Neural cell (in vitro differentiated cells): ENCODE measurements around the gene AHRR. TPM values are rescaled to one million over a fixed set of nuclear protein-coding genes. Genes with fewer than 3 reads are reported as not detected.

Experiments used
- H2AFZ ChIP-seq: fragments of 200-600, 300-800 bp; sonication (generic), shearing (Covaris generic); 2 replicates; pipeline ENCODE4 v1.6.0; 2014; ENCODE audit warnings: low read depth, mild to moderate bottlenecking, antibody characterized with exemption, low read length, moderate library complexity
- H3F3A ChIP-seq: fragments of 200-600 bp; shearing (Covaris generic); 2 replicates; pipeline ENCODE4 v1.6.1; 2016; ENCODE audit warnings: mild to moderate bottlenecking, moderate library complexity, mixed read lengths, antibody characterized with exemption, low read length; ENCODE audit not compliant: insufficient read depth, poor library complexity, severe bottlenecking
- H3K27ac ChIP-seq: fragments of 200-600, 300-800 bp; sonication (generic), shearing (Covaris generic); 2 replicates; pipeline ENCODE4 v1.5.1; 2014; ENCODE audit warnings: mild to moderate bottlenecking, low read length, moderate library complexity
- H3K27me3 ChIP-seq: fragments of 300-800, 200-600 bp; sonication (generic), shearing (Covaris generic); 2 replicates; pipeline ENCODE4 v1.6.0; 2014; ENCODE audit warnings: mild to moderate bottlenecking, low read depth, low read length, moderate library complexity; ENCODE audit not compliant: insufficient read depth
- H3K36me3 ChIP-seq: fragments of 300-800, 200-600 bp; sonication (generic), shearing (Covaris generic); 2 replicates; pipeline ENCODE4 v1.5.1; 2014; ENCODE audit warnings: mild to moderate bottlenecking, antibody characterized with exemption, low read length, moderate library complexity; ENCODE audit not compliant: insufficient read depth
- H3K4me2 ChIP-seq: fragments of 300-800, 200-600 bp; sonication (generic), shearing (Covaris generic); 2 replicates; pipeline ENCODE4 v1.6.0; 2014; ENCODE audit warnings: mild to moderate bottlenecking, low read length
- H3K4me3 ChIP-seq: fragments of 300-800, 200-600 bp; sonication (generic), shearing (Covaris generic); 2 replicates; pipeline ENCODE4 v1.5.1; 2014; ENCODE audit warnings: mild to moderate bottlenecking, low read length, moderate library complexity
- H3K79me2 ChIP-seq: fragments of 200-600 bp; shearing (Covaris generic); replicated peaks from 2 replicates; pipeline ENCODE4 v1.6.0; 2014; ENCODE audit warnings: mild to moderate bottlenecking, low read length, moderate library complexity; ENCODE audit not compliant: insufficient read depth
- H3K9ac ChIP-seq: fragments of 300-800, 200-600 bp; sonication (generic), shearing (Covaris generic); 2 replicates; pipeline ENCODE4 v1.6.1; 2016; ENCODE audit warnings: mild to moderate bottlenecking, low read length, mixed read lengths
- H3K9me2 ChIP-seq: fragments of 200-600 bp; shearing (Covaris generic); 2 replicates; pipeline ENCODE4 v1.6.1; 2016; ENCODE audit warnings: mild to moderate bottlenecking, low read length, mixed read lengths; ENCODE audit not compliant: insufficient read depth
- H3K9me3 ChIP-seq: fragments of 200-600, 300-800 bp; sonication (generic), shearing (Covaris generic); 2 replicates; pipeline ENCODE4 v1.6.1; 2016; ENCODE audit warnings: mild to moderate bottlenecking, mixed run types, low read length, moderate library complexity, mixed read lengths
- H4K20me1 ChIP-seq: fragments of 200-600 bp; shearing (Covaris generic); 2 replicates; pipeline ENCODE4 v1.6.1; 2016; ENCODE audit warnings: mild to moderate bottlenecking, mixed run types; ENCODE audit not compliant: insufficient read depth
- CTCF ChIP-seq: fragments of 450-650 bp; IDR thresholded peaks from 2 replicates; pipeline ENCODE4 v1.5.1; 2014; ENCODE audit warnings: antibody characterized with exemption, mild to moderate bottlenecking, moderate library complexity; ENCODE audit not compliant: poor library complexity, severe bottlenecking
- EP300 ChIP-seq: fragments of 450-650 bp; conservative IDR thresholded peaks from 2 replicates; pipeline ENCODE4 v1.6.1; 2014; ENCODE audit warnings: antibody characterized with exemption, mild to moderate bottlenecking, moderate library complexity; ENCODE audit not compliant: poor library complexity, severe bottlenecking
- EZH2 ChIP-seq: fragments of 200-600, 300-800 bp; shearing (Covaris generic), sonication (generic); IDR thresholded peaks from 2 replicates; pipeline ENCODE4 v1.6.1; 2014; ENCODE audit warnings: antibody characterized with exemption, low read length, borderline replicate concordance, mild to moderate bottlenecking; ENCODE audit not compliant: insufficient read depth, poor library complexity, severe bottlenecking
- MXI1 ChIP-seq: fragments of 450-650 bp; conservative IDR thresholded peaks from 2 replicates; pipeline ENCODE4 v1.6.1; 2014; ENCODE audit warnings: antibody characterized with exemption, mild to moderate bottlenecking; ENCODE audit not compliant: poor library complexity, severe bottlenecking
- POLR2AphosphoS5 ChIP-seq: IDR thresholded peaks from 2 replicates; pipeline ENCODE4 v1.6.1; 2012
- RAD21 ChIP-seq: fragments of 450-650 bp; conservative IDR thresholded peaks from 2 replicates; pipeline ENCODE4 v1.6.1; 2014; ENCODE audit warnings: antibody characterized with exemption, mild to moderate bottlenecking, moderate library complexity
- SMC3 ChIP-seq: fragments of 450-650 bp; conservative IDR thresholded peaks from 2 replicates; pipeline ENCODE4 v1.6.1; 2014; ENCODE audit warnings: antibody characterized with exemption, mild to moderate bottlenecking, moderate library complexity; ENCODE audit not compliant: poor library complexity
- TAF1 ChIP-seq: IDR thresholded peaks from 2 replicates; pipeline ENCODE4 v1.6.1; 2012; ENCODE audit warnings: low read depth
- polyA plus RNA-seq: library from polyadenylated mRNA; depleted of rRNA; stranded (reverse); fragments of >200 nt; gene quantifications from 2 replicates; pipeline ENCODE4 v1.2.3, GENCODE V29; 2014
- TF ChIP-seq, protein P1 (sequence below): IDR thresholded peaks from 2 replicates; pipeline ENCODE4 v1.6.1; 2012; ENCODE audit warnings: borderline replicate concordance

Gene AHRR
- polyA plus RNA-seq, 1 donor from 2014 or later = 0.26 TPM

GRCh38 chr5:332843-333242, 11.3 kb downstream of the AHRR start:
- TF ChIP-seq EZH2 (no peak), RAD21 (no peak), SMC3 (no peak), CTCF (no peak), TAF1 (no peak), MXI1 (no peak), EP300 (no peak), POLR2AphosphoS5 (no peak)
- TF ChIP-seq, protein P1, sequence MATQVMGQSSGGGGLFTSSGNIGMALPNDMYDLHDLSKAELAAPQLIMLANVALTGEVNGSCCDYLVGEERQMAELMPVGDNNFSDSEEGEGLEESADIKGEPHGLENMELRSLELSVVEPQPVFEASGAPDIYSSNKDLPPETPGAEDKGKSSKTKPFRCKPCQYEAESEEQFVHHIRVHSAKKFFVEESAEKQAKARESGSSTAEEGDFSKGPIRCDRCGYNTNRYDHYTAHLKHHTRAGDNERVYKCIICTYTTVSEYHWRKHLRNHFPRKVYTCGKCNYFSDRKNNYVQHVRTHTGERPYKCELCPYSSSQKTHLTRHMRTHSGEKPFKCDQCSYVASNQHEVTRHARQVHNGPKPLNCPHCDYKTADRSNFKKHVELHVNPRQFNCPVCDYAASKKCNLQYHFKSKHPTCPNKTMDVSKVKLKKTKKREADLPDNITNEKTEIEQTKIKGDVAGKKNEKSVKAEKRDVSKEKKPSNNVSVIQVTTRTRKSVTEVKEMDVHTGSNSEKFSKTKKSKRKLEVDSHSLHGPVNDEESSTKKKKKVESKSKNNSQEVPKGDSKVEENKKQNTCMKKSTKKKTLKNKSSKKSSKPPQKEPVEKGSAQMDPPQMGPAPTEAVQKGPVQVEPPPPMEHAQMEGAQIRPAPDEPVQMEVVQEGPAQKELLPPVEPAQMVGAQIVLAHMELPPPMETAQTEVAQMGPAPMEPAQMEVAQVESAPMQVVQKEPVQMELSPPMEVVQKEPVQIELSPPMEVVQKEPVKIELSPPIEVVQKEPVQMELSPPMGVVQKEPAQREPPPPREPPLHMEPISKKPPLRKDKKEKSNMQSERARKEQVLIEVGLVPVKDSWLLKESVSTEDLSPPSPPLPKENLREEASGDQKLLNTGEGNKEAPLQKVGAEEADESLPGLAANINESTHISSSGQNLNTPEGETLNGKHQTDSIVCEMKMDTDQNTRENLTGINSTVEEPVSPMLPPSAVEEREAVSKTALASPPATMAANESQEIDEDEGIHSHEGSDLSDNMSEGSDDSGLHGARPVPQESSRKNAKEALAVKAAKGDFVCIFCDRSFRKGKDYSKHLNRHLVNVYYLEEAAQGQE = no peak
- no peak overlapping the region for H3K4me3 ChIP-seq
- no peaks in the 10 kb centered on the region for H3K9me2 ChIP-seq
- H3K27me3 ChIP-seq = no peaks in the 10 kb centered on the region
- H3K9me3 ChIP-seq = no peaks in the 10 kb centered on the region
- no peak overlapping the region for H3K27ac ChIP-seq
- no peak overlapping the region for H3K9ac ChIP-seq
- no peak overlapping the region for H3K4me2 ChIP-seq
- no peaks in the 10 kb centered on the region for H3K36me3 ChIP-seq
- no peak overlapping the region for H2AFZ ChIP-seq
- no peaks in the 10 kb centered on the region for H3K79me2 ChIP-seq
- no peaks in the 10 kb centered on the region for H3F3A ChIP-seq
- no peaks in the 10 kb centered on the region for H4K20me1 ChIP-seq

DNA sequence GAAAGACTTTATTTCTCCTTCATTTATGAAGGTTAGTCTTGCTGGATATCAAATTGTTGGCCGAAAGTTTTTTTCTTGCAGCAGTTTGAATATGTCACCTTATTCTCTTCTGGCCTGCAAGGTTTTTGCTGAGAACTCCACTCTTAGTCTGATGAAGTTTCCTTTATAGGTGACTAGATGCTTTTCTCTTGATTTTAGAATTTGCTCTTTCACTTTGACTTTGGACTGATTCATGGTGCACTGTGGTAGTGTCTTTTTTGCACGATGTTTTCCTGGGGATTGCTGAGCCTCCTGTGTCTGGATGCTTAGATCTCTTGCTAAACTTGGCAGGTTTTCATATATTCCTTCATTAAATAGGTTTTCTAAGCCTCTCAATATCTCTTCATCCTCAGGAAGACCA, 12.4 kb downstream of the AHRR start:
- no peak overlapping the region for H3K4me2 ChIP-seq

More for the DNA sequence above, 12.4 kb downstream of the AHRR start:
- Histone ChIP-seq H3K9me3 (no peaks in the 10 kb centered on the region), H3K36me3 (no peaks in the 10 kb centered on the region), H3K9ac (no peak overlapping the region), H3F3A (no peaks in the 10 kb centered on the region), H3K27me3 (no peaks in the 10 kb centered on the region), H4K20me1 (no peaks in the 10 kb centered on the region), H3K27ac (no peak overlapping the region), H3K79me2 (no peaks in the 10 kb centered on the region), H2AFZ (no peak overlapping the region), H3K9me2 (no peaks in the 10 kb centered on the region), H3K4me3 (no peak overlapping the region)
- TF ChIP-seq RAD21 (no peak), EZH2 (no peak), POLR2AphosphoS5 (no peak), CTCF (no peak), TAF1 (no peak), SMC3 (no peak), EP300 (no peak), MXI1 (no peak)
- TF ChIP-seq, protein P1 = no peak
